ENCODE data around the gene GGTLC3. TPM values are rescaled to one million over a fixed set of nuclear protein-coding genes. Genes with fewer than 3 reads are reported as not detected.
"Not testable (repeated sequence)": the region's sequence is repeated elsewhere in the genome, so short reads cannot be mapped to it uniquely, and the experiment has no call there.

The GGTLC3 gene
- total and polyA plus RNA-seq, 3 experiments from 2014 or later = not detected

- H3K27me3 ChIP-seq (ENCODE audit: insufficient read depth, low read length, poor library complexity, severe bottlenecking); H3K4me1 ChIP-seq (ENCODE audit: insufficient read depth, low read length); CTCF ChIA-PET; H3K36me3 ChIP-seq (ENCODE audit: insufficient read depth, low read length); H3K9me3 Mint-ChIP-seq; H3K4me1 Mint-ChIP-seq; H3K36me3 Mint-ChIP-seq; DNase-seq; H3K9me3 ChIP-seq (ENCODE audit: low read length); H3K27me3 Mint-ChIP-seq; H3K27ac ChIP-seq (ENCODE audit: low read depth, low read length); H3K27ac Mint-ChIP-seq; POLR2A ChIA-PET; H3K4me3 ChIP-seq (ENCODE audit: low read length): not testable (repeated sequence)
- H3K4me3 Mint-ChIP-seq = peak within 1 kb of the TSS in 2 of 7 donors; percentile 80 to 92
These were observed 10.0 kb upstream of the GGTLC3 start, which contains the start of gene TMEM191B for GRCh38 chr22:18527752-18528596. Gene TMEM191B, plus strand, starts transcription at chr22:18527802. Its CDS starts 179 bp downstream, at chr22:18527981.

- H3K27ac Mint-ChIP-seq; H3K9me3 ChIP-seq (ENCODE audit: low read length); H3K4me1 Mint-ChIP-seq; H3K4me1 ChIP-seq (ENCODE audit: insufficient read depth, low read length); H3K4me3 Mint-ChIP-seq; H3K9me3 Mint-ChIP-seq; H3K36me3 ChIP-seq (ENCODE audit: insufficient read depth, low read length); CTCF ChIA-PET; H3K27me3 Mint-ChIP-seq; H3K27me3 ChIP-seq (ENCODE audit: insufficient read depth, low read length, poor library complexity, severe bottlenecking); H3K27ac ChIP-seq (ENCODE audit: low read depth, low read length); H3K36me3 Mint-ChIP-seq; H3K4me3 ChIP-seq (ENCODE audit: low read length); POLR2A ChIA-PET; DNase-seq: not testable (repeated sequence)
These were observed 5.4 kb upstream of the GGTLC3 start for GRCh38 chr22:18523328-18523727.

GRCh38 chr22:18522762-18523161, 4.8 kb upstream of the GGTLC3 start:
- H3K4me1 Mint-ChIP-seq; H3K9me3 ChIP-seq (ENCODE audit: low read length); H3K9me3 Mint-ChIP-seq; H3K36me3 ChIP-seq (ENCODE audit: insufficient read depth, low read length); H3K27me3 Mint-ChIP-seq; H3K27me3 ChIP-seq (ENCODE audit: insufficient read depth, low read length, poor library complexity, severe bottlenecking); H3K4me1 ChIP-seq (ENCODE audit: insufficient read depth, low read length); DNase-seq; POLR2A ChIA-PET; H3K27ac Mint-ChIP-seq; H3K4me3 ChIP-seq (ENCODE audit: low read length); H3K27ac ChIP-seq (ENCODE audit: low read depth, low read length); CTCF ChIA-PET; H3K4me3 Mint-ChIP-seq; H3K36me3 Mint-ChIP-seq: not testable (repeated sequence)

GRCh38 chr22:18513454-18513853, 4.5 kb downstream of the GGTLC3 start:
- H3K27me3 Mint-ChIP-seq; H3K4me3 Mint-ChIP-seq; H3K4me1 ChIP-seq (ENCODE audit: insufficient read depth, low read length); CTCF ChIA-PET; H3K4me1 Mint-ChIP-seq; POLR2A ChIA-PET; H3K36me3 ChIP-seq (ENCODE audit: insufficient read depth, low read length); H3K27ac ChIP-seq (ENCODE audit: low read depth, low read length); H3K9me3 ChIP-seq (ENCODE audit: low read length); DNase-seq; H3K36me3 Mint-ChIP-seq; H3K27me3 ChIP-seq (ENCODE audit: insufficient read depth, low read length, poor library complexity, severe bottlenecking); H3K27ac Mint-ChIP-seq; H3K4me3 ChIP-seq (ENCODE audit: low read length); H3K9me3 Mint-ChIP-seq: not testable (repeated sequence)

- H3K9me3 ChIP-seq (ENCODE audit: low read length); H3K27ac Mint-ChIP-seq; H3K4me3 Mint-ChIP-seq; DNase-seq; H3K36me3 ChIP-seq (ENCODE audit: insufficient read depth, low read length); H3K27ac ChIP-seq (ENCODE audit: low read depth, low read length); H3K4me1 Mint-ChIP-seq; H3K27me3 Mint-ChIP-seq; H3K4me3 ChIP-seq (ENCODE audit: low read length); H3K4me1 ChIP-seq (ENCODE audit: insufficient read depth, low read length); H3K27me3 ChIP-seq (ENCODE audit: insufficient read depth, low read length, poor library complexity, severe bottlenecking); H3K36me3 Mint-ChIP-seq; H3K9me3 Mint-ChIP-seq; POLR2A ChIA-PET; CTCF ChIA-PET: not testable (repeated sequence)
These were observed 5.6 kb downstream of the GGTLC3 start for GRCh38 chr22:18512378-18512777.

- CTCF ChIA-PET; H3K27me3 ChIP-seq (ENCODE audit: insufficient read depth, low read length, poor library complexity, severe bottlenecking); H3K4me3 ChIP-seq (ENCODE audit: low read length); H3K36me3 Mint-ChIP-seq; H3K27me3 Mint-ChIP-seq; H3K4me3 Mint-ChIP-seq; POLR2A ChIA-PET; DNase-seq; H3K9me3 Mint-ChIP-seq; H3K9me3 ChIP-seq (ENCODE audit: low read length); H3K4me1 Mint-ChIP-seq; H3K27ac ChIP-seq (ENCODE audit: low read depth, low read length); H3K4me1 ChIP-seq (ENCODE audit: insufficient read depth, low read length); H3K27ac Mint-ChIP-seq; H3K36me3 ChIP-seq (ENCODE audit: insufficient read depth, low read length): not testable (repeated sequence)
These were observed 6.6 kb downstream of the GGTLC3 start for GRCh38 chr22:18511327-18511726.

- H3K4me3 Mint-ChIP-seq; H3K9me3 ChIP-seq (ENCODE audit: low read length); H3K36me3 Mint-ChIP-seq; H3K4me3 ChIP-seq (ENCODE audit: low read length); H3K27ac Mint-ChIP-seq; H3K27me3 Mint-ChIP-seq; H3K27me3 ChIP-seq (ENCODE audit: insufficient read depth, low read length, poor library complexity, severe bottlenecking); H3K4me1 ChIP-seq (ENCODE audit: insufficient read depth, low read length); H3K9me3 Mint-ChIP-seq; H3K36me3 ChIP-seq (ENCODE audit: insufficient read depth, low read length); DNase-seq; H3K27ac ChIP-seq (ENCODE audit: low read depth, low read length); CTCF ChIA-PET; POLR2A ChIA-PET; H3K4me1 Mint-ChIP-seq: not testable (repeated sequence)
These were observed 21.7 kb downstream of the GGTLC3 start for GRCh38 chr22:18496227-18496626.

Data from CD8-positive, alpha-beta memory T cell (primary cell).